Retina (tissue), 1 donor: ENCODE measurements around the gene FER.
"Not testable (repeated sequence)": the region's sequence is repeated elsewhere in the genome, so short reads cannot be mapped to it uniquely, and the experiment has no call there.

Source experiments
- DNase-seq: peaks from one replicate; pipeline ENCODE4 v3.0.0-alpha.2; 2016

Gene FER

DNA sequence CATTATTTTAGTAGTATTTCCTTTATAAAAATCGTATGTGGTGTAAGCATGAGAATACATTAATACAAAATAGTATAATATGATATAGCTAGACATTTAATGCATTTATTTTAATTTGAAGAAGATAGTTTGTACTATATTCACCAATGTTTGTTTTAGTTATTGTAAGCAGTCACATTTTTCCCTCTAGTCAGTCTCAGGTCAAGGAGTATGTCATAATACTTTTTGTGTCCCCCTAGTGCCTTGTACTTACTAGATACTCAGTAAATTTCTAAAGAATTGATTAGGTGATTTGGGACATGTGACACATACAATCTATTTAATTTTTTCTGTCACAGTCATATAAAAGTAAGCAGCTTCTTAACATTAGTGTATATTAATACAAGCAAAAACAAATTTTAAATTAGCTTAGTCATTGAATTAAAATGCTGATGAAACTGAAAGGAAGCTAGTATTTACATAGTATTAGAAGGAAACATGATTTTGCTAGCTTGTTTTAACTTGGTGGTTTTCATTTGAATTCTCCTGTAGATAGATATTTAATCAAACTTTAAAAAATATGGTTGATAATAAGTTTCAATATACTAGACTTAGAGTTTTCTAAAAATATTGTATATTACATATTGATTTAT is 242.2 kb downstream of the FER start:
- no peak for DNase-seq

DNA sequence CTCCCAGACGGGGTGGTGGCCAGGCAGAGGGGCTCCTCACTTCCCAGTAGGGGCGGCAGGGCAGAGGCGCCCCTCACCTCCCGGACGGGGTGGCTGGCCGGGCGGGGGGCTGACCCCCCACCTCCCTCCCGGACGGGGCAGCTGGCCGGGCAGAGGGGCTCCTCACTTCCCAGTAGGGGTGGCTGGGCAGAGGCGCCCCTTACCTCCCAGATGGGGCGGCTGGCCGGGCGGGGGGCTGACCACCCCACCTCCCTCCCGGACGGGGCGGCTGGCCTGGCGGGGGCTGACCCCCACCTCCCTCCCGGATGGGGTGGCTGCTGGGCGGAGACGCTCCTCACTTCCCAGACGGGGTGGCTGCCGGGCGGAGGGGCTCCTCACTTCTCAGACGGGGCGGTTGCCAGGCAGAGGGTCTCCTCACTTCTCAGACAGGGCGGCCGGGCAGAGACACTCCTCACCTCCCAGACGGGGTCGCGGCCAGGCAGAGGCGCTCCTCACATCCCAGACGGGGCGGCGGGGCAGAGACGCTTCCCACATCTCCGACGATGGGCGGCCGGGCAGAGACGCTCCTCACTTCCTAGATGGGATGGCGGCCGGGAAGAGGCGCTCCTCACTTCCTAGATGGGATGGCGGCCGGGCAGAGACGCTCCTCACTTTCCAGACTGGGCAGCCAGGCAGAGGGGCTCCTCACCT is 244.8 kb downstream of the FER start:
- not testable (repeated sequence) for DNase-seq

DNA sequence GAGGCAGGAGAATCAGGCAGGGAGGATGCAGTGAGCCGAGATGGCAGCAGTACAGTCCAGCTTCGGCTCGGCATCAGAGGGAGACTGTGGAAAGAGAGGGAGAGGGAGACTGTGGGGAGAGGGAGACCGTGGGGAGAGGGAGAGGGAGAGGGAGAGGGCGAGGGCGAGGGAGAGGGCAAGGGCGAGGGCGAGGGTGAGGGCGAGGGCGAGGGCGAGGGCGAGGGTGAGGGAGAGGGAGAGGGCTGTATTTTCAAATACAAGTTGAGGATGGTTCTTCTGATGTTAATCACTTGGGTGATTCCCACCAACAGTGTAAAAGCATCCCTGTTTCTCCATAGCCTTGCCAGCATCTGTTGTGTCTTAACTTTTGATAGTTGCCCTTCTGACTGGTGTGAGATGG is 245.7 kb downstream of the FER start:
- not testable (repeated sequence) for DNase-seq

- DNase-seq, result no peak
Observed at GRCh38 chr5:108997720-108998119, 250.0 kb downstream of the FER start.

GRCh38 chr5:108998216-108998615 is 250.5 kb downstream of the FER start:
- no peak for DNase-seq

DNA sequence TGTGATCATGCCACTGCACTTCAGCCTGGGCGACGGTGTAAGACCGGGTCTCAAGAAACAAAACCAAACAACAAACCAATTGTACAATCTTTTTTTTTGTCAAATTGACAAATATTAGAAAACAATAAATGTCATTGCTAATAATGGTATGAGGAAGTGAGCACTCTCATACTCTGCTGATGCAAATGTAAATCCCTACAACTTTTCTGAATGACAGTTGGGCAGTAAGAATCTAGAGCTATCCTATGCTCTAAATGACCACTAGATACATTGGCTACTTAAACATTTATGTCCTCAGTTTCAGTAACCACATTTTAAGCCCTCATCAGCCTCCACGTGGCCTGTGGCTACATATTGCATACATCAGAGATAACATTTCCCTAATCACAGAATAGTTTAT is 256.2 kb downstream of the FER start:
- DNase-seq, result no peak

GRCh38 chr5:109005297-109006009 is 257.8 kb downstream of the FER start:
- no peak for DNase-seq

DNA sequence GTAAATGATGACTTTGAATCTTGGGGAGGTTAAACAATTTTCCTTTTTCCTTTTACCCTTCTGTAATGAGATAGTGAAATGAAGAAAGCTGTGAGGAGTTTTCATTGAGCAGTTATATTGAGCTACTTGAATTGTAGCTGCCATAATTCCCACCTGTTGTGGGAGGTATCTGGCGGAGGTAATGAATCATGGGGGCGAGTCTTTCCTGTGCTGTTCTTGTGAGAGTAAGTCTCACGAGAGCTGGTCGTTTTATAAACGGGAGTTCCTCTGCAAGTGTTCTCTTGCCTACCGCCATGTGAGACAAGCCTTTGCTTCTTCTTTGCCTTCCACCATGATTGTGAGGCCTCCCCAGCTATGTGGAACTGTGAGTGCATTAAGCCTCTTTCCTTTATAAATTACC is 258.4 kb downstream of the FER start:
- no peak for DNase-seq

DNA sequence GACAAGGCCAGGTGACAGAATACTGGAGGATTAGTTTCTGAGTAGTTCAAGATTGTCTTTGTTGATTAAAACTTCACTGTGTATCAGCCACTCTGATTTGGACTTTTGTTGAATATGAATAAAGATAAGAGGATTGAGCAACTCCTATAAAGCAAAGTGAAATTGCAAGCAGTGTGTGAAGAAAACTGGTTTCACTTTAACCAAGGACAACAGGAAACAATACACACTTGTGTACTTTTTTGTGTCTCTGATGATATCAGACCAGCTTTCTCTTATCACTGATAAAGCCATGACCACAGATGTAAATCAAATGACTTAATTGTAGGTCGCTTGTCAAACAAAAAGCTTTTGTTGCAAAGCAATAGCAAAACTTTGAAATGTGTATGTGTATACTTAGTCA is 268.6 kb downstream of the FER start:
- DNase-seq, result no peak

GRCh38 chr5:109022056-109022455 is 274.4 kb downstream of the FER start:
- DNase-seq, result no peak

- not testable (repeated sequence) for DNase-seq
Observed at GRCh38 chr5:109025729-109026128, 278.0 kb downstream of the FER start.

- no peak for DNase-seq
Observed at GRCh38 chr5:109027983-109028607, 280.4 kb downstream of the FER start.

GRCh38 chr5:109028608-109029299 is 281.1 kb downstream of the FER start:
- DNase-seq, result no peak

DNA sequence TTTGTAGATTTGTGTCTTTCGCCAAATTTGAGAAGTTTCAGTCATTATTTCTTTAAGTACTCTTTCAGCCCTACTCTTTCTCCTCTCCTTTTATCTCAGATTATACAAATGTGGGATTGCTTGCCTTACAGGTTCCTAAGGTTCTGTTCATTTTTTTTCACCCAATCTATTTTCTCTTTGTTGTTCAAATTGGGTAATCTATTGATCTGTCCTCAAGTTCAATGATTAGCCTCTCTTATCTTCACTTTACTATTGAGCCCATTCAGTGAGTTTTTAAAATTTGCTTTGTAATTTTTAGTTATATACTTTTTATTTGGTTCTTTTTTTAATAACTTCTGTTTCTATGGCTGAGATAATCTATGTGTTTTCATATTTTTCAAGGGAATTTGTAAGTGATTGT is 282.1 kb downstream of the FER start:
- DNase-seq, result no peak

DNA sequence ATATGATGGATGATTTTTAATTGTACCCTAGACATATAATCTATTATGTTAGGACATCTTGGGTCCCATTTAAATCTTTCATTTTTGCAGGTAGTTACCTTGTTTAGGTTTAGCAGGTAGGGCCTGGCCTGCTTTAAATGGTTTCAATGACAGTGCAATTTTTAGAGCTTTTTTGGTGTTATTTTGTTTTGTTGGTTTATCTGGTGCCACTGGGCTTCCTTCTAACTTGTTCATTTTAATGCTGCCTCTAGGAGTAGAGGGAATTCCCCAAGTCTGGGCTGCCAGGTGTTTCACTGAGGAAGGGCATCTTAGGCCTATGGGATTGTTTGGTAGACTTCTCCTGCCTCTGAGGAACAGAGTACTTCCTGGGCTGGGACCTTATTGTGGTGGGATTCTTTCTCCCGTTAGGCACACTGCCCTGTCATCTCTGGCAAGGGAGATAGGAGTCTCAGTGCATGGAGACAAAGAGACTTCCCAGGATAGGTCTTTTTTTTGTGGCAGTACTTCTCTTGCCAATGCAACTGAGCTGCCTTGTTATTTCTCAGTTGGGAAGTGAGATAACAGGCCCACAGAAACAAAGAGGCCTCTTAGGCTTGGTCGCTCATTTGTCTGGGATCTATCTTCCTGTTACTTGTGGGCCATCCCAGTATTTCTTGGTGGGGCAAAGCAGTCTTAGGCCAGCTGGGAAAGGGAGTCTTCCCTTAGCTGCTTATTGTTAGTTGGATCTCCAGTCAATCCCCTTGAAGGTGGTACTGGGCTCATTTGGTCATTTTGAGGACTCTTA is 282.9 kb downstream of the FER start:
- DNase-seq, result no peak

DNA sequence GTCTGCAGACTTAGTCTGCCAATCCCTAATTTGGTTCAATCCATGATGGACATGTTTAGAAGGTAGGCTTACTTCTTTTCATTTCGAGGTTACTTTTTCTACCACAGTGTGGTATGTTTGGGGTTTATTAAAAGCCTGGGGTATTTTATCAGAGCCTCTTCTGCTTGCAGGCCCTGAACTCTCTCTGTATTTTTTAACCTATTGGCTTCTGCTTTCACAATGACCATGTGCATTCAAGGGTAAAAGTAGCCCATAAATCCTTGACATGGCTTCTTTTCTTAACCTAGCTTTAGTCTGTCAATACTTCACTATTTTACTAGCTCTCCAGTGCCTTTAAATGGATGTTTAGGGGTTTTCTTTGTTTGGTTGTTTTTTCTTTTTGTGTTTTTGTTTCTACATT is 286.6 kb downstream of the FER start:
- no peak for DNase-seq

DNA sequence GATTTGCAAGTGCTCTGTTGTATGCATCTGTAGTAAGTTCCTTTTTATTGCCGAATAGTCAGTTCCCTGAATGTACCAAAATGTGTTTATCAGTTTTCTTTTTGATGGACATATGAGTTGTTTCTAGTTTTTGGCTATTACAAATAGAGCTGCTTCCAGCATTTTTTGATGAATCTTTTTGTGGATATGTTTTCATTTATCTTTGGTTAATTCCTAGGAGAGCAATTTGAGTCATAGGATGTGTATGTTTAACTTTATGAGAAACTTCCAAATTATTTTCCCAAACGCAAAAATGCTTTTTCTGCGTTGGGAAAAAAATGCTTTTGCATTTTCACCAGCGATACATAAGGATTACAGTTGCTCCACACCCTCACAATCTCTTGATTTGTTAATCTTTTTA is 287.7 kb downstream of the FER start:
- DNase-seq, result no peak

DNA sequence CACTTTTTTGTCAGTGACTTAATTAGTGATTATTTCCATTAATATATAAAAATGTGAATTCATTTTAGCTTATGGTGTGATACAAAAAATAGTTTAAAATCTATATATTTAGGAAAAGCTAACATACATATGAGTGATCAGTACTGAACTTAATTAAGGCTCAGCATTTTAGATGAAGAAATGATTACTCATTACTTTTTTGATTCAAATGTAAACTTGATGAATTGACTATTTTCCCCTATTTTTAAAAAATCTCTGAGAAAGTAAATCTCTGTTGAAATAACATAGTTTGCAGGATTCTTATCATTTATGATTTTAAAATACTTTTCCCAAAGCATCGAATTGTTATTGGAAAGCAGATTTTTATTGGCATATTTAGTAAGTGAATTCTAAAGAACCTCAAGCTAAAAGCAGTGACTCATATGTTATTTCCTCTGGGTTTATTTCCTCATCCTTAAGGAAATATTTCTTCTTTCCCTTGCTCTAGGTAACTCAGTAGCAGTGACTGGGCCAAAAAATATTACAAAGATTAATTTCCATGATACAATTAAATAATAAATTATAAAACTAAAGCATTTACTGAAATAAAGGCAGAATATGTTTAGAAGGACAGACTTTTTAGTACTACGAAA is 290.6 kb downstream of the FER start:
- DNase-seq, result no peak

DNA sequence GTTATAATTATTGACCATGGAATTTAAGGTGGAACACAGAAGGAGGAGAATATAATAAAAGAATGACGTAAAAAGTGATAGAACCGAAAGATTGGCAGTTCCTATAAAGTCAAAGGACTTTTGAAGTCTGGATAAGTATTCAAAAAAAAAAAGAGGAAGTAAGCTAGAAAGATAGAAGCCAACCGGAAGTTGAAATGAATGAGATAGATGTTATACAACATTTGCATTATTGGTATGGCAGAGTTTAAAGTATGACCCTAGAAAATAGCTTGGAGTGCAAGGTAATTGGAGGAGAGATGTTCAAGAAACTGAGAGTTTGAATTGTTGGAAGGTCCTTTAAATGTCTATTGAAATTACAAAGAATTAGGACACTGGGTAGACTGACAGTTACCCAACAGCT is 293.6 kb downstream of the FER start:
- DNase-seq, result no peak

GRCh38 chr5:109045710-109046109 is 298.0 kb downstream of the FER start:
- DNase-seq, result no peak

DNA sequence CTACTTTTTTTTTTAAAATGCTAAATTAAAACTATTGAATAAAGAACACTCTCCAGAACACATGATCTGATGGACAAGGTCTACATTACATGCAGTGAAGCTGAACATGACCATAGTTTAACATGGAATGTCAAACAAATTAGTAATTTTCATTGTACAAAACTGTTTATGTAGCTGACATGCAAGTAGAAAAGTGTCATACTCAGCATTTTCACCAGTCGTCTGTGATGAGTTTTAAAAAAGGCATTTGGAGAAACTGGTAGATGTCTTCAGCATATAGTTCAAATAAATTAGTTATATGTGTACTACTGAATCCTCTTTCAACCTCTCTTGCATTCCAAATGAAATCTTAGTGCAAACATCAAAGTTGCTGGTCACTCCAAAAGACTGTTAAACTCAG is 301.9 kb downstream of the FER start:
- no peak for DNase-seq

DNA sequence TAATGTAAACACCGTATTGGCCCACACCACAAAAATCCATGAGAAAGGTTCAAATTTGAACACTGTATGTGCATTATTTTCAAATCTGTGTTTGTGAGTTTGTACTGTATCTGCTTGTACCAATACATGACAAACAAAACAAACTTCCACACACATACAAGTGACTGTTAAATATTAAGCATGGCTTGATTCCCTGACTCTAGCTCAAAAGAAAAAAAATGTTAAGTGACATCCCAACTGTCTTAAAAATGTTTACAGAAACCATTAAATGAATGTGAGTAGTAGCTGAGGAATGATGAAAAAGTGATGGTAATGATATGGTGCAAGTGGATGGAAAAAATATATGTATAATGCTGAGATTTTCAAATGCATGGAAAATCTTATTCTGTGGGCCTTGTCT is 302.6 kb downstream of the FER start:
- not testable (repeated sequence) for DNase-seq
